GM19043 (cell line): ENCODE data around the gene NUP133.
"Not testable (repeated sequence)": the region's sequence is repeated elsewhere in the genome, so short reads cannot be mapped to it uniquely, and the experiment has no call there.

Experiments used
- ATAC-seq: cut with Tn5 transposase; IDR thresholded peaks from one replicate; pipeline ENCODE4 v1.9.1; 2021; ENCODE audit warnings: low read depth; ENCODE audit not compliant: unreplicated experiment

NUP133 gene

DNA sequence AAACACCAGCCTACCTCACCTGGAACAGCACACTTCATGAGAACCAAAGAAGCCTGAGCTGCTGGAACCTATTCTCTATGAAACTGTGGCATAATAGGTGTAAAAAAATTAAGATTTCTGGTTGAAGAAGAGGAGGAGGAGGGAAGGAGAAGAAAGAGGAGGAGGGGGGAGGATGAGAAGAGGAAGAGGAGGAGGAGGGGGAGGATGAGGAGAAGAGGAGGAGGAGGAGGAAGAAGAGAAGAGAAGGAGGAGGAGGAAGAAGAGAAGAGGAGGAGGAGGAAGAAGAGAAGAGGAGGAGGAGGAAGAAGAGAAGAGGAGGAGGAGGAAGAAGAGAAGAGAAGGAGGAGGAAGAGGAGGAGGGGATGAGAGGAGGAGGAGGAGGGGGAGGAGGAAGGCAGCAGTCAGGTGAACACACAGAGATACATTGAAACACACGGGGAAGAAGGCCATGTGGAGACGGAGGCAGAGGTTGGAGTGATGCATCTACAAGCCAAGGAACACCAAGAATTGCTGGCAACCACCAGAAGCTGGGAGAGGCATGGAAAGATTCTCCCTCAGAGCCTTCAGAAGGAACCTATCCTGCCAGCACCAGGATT, 82.5 kb downstream of the NUP133 start:
- ATAC-seq = no peak

DNA sequence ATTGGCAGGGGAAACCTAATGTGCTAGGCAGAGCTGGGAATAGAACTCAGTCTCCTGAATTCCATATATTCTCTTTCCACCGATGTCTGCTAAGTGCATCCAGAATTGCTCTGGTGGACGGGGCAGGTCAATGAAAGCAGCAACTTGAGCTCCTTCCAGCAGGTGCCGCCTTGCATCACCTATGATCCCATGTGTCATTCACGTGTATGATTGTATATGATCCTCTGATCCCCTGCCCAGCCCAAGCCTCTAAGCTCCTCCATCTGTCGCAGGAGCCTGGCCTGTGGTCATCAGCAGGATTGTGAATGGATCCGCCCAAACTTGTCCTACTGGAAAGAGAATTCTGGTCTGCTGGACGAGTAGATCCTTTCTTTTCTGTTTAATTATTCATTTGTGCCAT, 87.4 kb downstream of the NUP133 start:
- ATAC-seq = no peak

DNA sequence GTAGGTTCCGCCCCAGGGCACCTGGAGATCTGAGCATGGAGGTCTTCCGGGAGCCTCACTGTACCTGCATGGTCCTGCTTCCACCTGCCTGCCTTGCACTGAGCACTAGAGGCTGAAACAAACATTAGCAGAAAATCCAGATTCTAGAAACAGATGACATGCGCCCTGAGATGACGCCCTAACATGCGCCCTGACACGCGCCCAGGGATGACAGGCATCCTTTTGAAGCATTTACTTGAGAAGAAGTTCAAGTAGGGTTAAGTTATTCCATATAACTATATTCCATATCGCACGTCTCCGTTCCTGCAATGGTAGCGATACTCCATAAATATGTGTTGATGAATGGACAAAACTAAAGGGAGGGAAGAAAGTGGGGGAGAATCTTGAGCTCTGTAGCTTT, 87.9 kb downstream of the NUP133 start:
- ATAC-seq = no peak

DNA sequence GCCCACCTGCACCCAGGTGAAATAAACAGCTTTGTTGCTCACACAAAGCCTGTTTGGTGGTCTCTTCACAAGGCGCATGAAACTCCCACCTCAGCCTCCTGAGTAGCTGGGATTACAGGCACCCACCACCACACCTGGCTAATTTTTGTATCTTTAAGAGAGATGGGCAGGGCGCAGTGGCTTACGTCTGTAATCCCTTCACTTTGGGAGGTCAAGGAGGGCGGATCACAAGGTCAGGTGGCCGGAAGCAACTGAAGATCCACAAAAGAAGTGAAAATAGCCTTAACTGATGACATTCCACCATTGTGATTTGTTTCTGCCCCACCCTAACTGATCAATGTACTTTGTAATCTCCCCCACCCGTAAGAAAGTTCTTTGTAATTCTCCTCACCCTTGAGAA, 89.6 kb downstream of the NUP133 start:
- ATAC-seq = not testable (repeated sequence)

DNA sequence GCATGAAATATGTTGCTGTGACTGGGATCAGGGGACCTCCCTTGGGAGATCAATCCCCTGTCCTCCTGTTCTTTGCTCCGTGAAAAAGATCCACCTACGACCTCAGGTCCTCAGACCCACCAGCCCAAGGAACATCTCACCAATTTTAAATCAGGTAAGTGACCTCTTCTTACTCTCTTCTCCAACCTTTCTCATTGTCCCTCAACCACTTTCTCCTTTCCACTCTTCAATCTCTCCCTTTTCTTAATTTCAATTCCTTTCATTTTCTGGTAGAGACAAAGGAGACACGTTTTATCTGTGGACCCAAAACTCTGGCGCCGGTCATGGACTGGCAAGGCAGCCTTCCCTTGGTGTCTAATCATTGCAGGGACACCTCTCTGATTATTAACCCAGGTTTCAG, 95.3 kb downstream of the NUP133 start:
- ATAC-seq = not testable (repeated sequence)

DNA sequence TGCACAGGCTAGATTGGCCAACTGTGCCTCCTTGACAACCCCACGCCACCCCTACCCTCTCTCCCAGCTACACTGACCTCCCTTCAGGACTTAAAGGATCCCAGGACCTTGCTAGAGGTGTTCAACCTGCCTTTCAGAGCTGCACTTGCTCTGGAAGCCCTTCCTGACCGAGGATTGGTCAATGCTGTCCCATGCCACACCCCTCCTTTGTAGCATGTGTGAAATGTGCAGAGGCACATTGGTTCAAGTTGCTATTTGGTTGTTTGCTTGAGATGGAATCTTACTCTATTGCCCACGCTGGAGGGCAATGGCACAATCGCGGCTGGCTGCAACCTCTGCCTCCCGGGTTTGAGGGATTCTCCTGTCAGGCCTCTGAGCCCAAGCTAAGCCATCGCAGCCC, 96.1 kb downstream of the NUP133 start:
- ATAC-seq = no peak

DNA sequence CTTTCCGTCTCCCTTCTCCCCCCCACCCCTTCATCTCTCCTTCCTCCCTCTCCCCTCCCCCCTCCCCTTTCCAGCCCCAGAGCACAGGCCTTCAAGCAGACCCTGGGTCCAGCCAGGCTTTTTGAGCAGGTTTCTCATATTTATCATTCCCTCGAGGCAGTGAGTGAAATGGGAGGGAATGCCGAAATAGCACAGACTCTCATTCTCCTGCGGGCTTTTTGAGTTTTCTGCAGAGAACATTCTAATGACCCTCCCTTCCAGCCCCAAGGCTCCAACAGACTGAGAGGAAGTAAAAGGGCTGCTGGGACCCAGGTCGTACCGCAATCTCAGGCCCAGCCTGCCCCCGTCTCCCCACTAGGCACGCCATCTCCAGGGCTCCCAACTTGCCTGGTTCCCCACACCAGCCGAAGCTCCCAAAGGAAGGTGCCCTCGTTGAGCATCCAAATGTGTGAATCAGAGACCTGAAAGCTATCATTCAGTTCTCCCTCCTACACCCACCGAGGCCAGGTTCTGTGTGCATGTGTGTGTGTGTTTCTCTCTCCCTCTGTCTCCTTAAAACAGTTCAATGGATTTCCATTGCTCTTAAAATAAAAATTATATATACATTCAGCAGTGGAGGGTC, 96.6 kb downstream of the NUP133 start:
- ATAC-seq = no peak

DNA sequence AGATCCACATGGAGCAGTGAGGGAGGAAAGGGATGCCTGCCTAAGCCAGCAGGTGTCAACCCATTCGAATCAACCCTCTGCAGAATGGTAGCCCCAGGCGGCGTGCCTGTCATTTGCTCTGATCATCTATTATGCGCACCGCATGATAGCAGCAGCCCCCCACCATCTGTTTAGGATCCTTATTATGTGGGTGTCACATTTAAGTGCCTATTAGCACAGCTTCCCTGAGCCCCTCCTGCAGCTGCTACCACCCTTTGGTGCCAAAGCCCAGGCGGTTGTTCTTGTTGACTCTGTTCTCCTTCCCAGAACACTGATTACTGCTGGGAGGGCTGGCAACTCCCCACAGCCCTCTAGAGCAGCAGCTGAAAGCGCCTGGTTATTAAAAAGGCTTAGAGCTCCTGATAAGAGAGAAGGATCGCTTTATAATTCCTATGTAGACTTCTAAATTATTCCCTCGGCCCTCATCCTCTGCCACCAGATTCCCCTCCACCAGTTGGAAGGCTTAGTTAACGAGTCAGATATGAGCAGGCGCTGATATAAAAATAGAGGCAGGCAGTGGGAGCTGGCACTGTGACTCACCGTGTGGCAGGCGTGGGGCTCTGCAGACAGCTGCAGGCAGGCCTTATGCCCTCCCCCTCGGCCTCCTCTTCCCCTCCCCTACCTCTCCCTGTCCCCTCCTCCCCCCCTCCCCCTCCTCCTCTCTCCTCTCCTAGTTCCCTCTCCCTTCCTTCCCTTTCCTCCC, 97.3 kb downstream of the NUP133 start:
- no peak for ATAC-seq

DNA sequence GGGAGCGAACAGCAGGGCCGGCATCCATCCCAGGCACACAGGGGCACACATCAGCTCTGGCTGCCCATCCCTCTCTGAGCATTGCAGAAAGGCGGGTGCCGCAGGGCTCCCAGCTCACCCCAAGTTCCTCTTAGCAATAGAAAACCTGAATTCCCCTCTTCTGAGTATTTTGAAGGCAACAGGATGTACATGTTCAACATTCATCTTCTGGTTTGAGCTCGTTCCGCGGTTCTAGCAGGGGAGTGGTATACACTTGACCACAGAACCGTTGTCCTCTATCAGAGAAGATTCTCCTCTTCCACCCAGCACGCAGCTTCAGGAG, 97.8 kb downstream of the NUP133 start:
- ATAC-seq = no peak

DNA sequence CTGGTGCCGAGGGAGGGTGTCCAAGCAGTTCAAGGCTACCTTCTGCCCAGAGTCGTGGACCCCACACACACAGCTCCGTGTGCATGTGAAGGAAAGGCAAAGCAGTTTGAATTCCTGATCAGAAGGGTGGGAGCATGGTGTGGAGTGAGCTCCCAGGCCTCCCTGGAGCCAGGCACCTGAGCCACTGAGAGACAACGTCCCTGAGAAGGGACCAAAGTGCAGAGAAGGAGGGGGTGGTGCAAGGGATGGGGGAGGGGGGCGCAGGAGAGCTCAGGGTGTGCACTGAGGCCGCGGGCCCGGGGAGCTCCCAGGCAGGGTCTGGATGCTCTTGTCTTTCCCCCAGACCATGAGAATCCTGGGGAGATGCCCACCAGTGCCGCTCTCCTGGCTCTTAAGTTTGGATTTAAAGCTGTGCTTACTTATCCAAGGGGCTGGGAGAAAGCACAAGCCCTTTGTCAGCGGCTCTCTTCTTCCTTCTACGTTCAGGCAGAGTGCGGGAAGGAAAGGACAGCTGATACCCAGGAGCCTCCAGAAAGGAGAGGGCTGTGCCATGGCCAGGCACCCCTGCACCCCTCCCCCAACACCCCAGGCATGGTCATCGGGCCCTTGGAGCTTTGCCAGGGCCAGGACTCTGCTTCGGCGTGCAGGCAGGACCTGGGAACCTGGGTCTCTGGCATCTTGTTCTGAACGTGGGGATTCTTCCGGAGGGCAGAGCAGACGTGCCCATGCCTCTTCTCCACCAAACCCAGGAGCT, 98.3 kb downstream of the NUP133 start:
- no peak for ATAC-seq

DNA sequence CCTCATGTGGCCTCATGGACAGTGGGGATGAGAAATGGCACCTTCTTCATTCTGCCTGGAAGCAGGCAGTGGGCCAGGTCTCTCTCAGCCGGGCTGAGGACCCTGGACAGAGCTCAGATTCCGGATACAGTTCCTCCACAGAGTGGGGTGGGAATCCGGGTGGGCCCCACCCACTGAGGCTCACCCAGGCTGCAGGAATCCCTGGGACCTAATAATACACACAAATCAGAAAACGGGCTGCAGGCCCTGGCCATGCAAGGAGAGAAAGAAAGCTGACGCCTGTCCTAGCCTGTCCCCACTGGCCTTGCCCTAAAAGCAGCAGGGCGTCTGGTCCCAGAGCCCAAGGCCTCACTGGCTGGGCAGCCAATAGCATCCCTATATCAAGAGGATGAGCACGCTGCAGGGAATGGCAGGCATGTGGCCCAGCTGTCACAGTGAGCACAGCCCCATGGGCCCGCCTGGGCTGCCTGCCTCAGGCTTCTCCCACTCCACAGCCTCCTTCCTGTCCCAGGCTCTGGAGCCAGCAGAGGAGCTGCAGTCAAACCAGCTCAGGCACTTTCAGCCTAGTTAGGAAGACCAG, 99.6 kb downstream of the NUP133 start:
- ATAC-seq = no peak

DNA sequence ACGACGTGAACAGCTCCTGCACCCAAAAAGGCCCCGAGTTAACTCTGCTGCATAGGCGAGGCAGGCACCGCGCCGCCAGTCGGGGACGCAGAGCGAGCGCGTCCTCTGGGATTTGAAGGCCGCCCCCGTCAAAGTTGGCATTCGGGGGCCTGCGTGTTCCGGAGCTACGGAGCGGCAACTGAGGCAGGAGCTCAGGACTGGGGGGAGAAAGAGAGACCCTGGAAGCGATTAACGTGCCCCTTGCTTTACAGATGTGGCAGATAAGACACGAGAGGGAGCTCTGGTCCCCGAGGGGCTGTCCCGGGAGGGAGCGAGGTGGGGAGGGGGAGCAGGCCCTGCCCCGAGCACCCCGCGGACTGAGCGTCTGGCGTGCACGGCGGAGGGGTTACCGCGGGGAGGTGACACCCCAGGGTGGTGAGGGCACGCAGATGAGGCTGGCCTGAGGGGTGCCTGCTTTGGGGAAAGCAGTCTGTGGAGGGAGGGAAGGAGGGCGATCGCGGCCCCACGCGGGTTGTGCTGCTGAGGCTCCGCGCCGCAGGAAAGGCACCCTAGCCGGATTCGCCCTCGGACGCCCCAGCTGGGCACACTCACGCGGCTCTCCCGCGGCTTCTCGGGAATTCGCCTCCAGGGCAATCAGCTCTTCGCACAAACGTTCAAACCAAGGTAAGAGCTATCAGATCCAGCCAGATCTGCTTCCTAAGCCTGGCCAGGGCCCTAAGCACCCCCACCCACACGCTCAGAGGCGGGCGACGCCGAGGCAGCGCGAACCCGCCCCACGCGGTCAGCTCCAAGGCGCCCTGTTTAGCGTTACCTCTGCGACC, 100.7 kb downstream of the NUP133 start:
- ATAC-seq = no peak

DNA sequence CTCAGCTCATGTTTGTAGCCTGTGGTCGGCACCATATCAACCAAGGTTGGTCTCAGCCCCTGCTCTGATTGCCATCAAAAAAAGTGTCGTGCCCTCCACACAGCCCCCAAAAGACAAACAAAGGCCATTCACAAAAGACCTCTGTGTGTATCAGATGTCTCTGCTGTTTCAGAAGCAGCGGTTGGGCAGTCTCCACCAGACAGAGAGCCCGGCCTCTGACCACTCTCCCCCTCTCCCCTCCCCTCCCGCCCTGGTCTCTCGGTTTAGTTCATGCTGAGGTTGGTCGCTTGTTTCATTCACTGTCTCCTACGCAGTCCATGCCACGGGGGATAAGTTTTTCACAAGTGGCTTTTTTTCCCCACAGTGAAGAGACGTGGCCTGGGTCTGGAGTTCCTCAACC, 101.3 kb downstream of the NUP133 start:
- no peak for ATAC-seq

DNA sequence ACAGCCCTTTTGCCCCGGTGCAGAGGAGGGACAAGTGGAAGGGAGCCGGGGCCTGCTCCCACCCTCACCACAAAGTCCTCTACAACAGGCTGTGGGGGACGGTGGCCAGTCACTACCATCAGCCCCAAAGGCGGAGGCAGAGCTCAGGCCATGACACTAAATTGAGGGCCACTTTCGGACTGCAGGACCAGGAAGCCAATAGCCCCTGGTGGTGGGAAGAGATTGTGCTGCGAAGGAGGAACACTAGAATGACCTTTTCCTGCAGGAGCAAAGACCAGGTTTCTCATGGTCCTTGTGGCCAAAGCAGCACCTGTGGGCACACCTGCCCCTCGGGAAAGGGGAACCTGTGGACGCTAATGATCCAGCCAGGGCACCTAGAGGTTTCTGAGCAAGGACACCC, 104.6 kb downstream of the NUP133 start:
- no peak for ATAC-seq

DNA sequence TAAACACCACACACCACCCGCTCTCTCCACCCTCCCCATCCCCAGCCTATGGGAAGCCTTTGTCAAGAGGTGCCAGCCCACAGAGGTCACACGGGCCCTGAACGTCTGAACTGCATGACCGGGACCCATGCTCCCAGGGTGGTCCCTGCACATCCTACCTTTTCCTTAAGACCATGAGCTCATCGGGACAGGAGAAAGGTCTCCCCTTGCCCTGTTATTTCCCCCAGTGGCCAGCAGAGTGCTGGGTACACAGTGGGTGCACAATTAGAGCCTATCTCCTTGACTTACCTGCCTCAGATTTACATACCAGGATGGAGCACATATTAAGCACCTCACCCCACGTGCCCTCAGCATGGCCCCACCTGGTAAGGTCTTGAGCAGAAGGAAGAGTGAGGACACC, 105.1 kb downstream of the NUP133 start:
- ATAC-seq = no peak

DNA sequence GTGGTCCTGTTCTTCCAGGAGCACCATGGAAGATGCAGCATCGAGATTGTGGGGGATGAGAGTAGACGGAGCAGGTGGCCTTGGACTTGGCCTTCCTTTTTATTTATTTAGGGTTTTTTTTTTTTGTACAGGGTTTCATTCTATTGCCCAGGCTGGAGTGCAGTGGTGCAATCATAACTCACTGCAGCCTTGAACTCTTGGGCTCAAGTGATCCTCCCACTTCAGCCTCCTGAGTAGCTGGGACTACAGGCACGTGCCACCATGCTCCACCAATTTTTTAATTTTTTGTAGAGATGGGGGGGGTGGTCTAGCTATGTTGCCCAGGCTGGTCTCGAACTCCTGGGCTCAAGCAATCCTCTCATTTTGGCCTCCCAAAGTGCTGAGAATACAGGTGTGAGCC, 105.8 kb downstream of the NUP133 start:
- not testable (repeated sequence) for ATAC-seq

DNA sequence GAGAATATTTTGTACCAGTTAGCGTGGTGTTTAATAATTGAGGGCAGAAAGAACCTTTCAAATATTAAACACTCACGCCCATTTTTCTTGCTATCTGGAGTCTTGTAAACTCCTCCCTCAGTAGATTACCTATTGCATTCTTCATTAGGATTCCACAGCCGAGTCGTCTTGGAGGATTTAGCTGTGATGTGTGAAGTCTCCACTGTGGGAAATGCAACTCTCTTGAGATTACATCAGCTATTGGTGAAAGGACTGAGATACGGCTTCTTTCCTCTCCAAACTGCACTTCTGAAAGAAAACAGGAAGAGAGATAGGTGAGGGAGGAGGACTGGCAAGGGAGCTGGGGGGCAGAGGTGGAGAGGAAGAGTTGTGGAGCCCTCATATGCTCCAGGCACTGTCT, 110.4 kb downstream of the NUP133 start:
- ATAC-seq = no peak

DNA sequence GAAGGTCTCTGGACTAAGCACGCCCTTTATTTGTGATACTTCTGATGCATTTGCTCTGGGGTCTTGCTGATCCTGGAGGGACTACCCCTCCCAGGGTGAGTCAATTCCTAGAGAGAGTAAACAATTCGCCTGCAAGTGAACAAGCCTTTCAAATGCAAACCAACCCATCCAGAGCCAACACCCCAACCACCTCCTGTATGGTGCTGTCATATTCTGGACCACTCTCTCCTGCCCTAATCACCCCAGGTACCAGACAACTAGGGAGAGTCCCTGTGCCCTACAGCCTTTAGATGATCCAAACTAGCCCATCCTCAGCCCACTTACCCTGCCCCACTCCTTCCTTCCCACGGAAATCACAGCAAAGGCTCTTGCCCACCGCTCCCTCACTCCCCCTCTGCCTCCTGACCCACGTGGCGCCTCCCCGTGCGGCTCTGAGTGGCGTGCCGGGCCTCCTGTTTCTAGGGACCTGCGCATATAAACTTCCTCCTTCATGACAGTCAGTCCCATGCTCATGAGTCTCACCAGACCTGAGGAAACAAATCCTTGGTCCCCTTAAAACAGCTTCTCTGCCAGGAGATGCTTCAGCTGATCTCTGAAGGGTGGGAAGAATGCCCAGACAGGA, 111.4 kb downstream of the NUP133 start:
- no peak for ATAC-seq

DNA sequence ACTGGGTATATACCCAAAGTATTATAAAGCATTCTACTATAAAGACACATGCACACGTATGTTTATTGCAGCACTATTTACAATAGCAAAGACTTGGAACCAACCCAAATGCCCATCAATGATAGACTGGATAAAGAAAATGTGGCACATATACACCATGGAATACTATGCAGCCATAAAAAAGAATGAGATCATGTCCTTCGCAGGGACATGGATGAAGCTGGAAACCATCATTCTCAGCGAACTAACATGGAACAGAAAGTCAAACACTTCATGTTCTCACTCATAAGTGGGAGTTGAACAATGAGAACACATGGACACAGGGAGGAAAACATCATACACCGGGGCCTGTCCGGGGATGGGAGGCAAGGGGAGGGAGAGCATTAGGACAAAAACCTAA, 113.6 kb downstream of the NUP133 start:
- ATAC-seq = not testable (repeated sequence)

DNA sequence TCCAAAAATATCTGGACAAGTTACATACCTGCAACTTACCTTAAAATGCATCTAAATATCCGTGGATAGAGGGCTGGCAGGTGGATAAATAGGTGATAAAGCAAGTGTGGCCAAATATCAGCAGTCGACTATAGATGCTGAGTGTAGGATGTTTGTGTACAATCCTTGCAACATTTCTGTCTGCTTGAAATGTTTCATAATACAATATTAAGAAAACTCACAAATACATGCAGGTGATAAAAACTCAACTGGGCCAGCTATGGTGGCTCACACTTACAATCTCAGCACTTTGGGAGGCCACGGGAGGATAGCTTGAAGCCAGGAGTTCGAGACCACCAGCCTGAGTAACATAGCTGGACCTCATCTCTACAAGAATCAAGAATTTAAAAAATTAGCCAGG, 115.2 kb downstream of the NUP133 start:
- ATAC-seq = no peak
